Renal cortical epithelial cell (primary cell): Measurements from ENCODE around the gene MYO18A. TPM values are rescaled to one million over a fixed set of nuclear protein-coding genes. Genes with fewer than 3 reads are reported as not detected.
"Not testable (repeated sequence)": the region's sequence is repeated elsewhere in the genome, so short reads cannot be mapped to it uniquely, and the experiment has no call there.

Experiments used
- DNase-seq: peaks from one replicate; pipeline ENCODE4 v3.0.0-alpha.2; 2011; ENCODE audit warnings: low read depth
- total RNA-seq: library from RNA; depleted of rRNA; stranded (reverse); fragments of >200 nt; gene quantifications from 2 replicates; pipeline ENCODE4 v1.2.3, GENCODE V29; 2014

The MYO18A gene, protein sequence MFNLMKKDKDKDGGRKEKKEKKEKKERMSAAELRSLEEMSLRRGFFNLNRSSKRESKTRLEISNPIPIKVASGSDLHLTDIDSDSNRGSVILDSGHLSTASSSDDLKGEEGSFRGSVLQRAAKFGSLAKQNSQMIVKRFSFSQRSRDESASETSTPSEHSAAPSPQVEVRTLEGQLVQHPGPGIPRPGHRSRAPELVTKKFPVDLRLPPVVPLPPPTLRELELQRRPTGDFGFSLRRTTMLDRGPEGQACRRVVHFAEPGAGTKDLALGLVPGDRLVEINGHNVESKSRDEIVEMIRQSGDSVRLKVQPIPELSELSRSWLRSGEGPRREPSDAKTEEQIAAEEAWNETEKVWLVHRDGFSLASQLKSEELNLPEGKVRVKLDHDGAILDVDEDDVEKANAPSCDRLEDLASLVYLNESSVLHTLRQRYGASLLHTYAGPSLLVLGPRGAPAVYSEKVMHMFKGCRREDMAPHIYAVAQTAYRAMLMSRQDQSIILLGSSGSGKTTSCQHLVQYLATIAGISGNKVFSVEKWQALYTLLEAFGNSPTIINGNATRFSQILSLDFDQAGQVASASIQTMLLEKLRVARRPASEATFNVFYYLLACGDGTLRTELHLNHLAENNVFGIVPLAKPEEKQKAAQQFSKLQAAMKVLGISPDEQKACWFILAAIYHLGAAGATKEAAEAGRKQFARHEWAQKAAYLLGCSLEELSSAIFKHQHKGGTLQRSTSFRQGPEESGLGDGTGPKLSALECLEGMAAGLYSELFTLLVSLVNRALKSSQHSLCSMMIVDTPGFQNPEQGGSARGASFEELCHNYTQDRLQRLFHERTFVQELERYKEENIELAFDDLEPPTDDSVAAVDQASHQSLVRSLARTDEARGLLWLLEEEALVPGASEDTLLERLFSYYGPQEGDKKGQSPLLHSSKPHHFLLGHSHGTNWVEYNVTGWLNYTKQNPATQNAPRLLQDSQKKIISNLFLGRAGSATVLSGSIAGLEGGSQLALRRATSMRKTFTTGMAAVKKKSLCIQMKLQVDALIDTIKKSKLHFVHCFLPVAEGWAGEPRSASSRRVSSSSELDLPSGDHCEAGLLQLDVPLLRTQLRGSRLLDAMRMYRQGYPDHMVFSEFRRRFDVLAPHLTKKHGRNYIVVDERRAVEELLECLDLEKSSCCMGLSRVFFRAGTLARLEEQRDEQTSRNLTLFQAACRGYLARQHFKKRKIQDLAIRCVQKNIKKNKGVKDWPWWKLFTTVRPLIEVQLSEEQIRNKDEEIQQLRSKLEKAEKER (N-terminal part only)
- total RNA-seq: 25.4 and 65.5 TPM in 2 replicates

DNA sequence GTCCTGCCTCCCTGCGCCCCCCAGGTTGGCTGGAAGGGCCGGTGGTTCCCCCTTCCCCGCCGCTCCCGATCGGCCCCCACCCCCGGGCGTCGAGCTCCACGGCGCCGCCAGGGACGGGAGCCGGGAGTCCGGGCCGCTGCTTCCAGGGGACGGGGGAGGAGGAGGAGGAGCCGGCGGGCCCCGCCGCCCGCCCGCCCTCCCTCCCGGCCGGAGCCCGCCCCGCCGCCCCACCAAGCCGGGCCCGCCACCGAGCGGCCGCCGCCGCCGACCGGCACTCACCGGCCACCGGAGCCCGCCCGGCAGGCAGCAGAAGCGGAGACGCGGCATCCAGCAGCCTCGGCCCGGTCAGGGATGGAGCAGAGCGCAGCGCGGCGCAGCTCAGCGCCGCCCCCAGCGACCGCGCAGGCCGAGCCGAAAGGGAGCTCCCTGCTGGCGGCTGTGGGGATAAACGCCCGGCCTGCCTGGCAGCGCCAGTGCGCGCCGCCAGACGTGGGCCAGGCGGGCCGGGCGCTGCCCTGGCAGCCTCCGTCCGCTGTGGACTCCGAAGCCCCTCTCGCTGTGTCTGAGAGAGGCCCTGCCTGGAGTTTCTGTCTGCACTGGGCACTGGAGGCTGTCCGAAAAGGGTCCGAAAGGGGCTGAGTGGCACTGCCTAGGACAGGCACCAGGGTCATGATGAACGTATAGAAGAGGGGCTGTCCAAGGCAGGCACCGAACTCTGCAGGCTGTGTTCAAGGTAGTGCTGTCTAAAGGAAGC is at the start of gene MYO18A:
MYO18A (minus strand) TSS at position 365 of the 754 bp plus-strand sequence. CDS start 13,458 bp downstream, outside the sequence.
- peak; percentile 44 for DNase-seq

DNA sequence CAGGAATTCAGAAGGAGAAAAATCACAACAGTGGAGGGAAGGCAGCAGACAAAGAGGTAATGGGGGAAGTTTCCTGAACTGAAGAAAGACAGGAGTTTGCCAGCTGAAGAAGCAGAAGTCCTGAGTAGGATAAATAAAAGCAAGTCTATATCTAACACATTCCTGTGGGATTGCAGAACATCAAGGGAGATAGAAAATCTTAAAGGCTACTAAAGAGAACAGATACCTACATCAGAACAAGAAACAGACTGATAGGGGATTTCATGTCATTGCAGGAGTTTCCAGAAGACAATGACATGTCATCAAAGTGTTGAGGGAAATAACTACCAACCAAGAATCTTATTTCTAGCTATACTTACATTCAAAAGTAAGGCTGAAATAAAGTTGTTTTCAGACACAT is 45.2 kb upstream of the MYO18A start:
- no peak for DNase-seq

DNA sequence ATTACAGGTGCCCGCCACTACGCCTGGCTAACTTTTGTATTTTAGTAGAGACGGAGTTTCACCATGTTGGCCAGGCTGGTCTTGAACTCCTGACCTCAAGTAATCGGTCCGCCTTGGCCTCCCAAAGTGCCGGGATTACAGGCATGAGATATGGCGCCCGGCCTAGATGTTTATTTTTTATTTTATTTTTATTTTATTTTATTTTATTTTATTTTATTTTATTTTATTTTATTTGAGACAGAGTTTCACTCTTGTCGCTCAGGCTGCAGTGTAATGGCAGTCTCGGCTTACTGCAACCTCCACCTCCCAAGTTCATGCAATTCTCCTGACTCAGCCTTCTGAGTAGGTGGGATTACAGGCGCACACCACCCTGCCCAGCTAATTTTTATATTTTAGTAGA is 41.1 kb upstream of the MYO18A start:
- DNase-seq: not testable (repeated sequence)

DNA sequence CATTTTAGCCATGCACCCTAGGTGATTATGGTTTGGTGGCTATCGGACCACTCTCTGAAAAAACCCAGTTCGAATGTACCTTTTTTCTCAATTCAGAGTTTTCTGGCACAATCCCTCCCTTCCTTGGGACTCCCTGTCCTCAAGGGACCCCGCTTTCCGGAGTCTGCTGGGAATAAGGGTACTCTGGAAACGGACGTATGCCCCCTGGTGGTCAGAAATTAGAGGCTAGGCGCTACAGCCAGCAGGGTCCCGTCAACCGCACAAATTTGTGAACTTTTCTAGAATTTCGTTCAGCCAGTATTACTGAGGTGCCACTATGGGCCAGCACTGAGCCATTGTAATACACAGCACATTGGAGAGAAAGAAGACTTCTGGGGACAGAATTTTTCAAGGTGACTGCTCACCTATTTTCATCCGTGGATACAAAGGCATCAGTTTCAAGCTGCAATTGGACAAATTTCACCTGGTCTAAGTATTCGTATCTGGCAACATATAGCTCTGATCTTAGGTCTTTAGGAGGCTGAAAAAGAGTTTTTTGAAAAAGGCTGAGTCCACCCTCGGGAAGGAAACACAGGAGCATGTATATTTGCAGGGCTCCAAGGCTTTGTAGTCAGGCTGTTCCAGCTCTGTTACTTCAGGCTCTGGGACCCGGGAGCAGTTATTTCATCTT is 39.3 kb upstream of the MYO18A start:
- peak; percentile 75 for DNase-seq

DNA sequence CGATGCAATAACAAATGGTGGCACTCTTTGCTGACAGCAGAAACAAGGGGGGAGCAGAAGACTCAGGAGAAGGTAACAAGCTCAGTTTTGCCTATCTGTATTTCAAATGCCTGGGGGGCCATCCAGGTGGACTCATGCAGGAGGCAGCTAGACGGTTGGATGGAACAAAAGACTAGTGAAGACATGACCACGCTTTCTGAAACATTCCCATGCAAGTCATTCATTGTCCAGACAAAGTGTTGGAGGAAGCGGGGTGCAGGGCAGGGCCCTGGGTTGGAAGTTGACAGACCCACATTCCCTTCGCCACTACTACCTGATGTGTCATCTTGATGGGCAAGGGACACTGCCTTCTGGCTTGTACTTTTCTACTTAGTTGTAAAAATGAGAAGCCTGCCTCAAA is 36.7 kb upstream of the MYO18A start:
- no peak for DNase-seq

DNA sequence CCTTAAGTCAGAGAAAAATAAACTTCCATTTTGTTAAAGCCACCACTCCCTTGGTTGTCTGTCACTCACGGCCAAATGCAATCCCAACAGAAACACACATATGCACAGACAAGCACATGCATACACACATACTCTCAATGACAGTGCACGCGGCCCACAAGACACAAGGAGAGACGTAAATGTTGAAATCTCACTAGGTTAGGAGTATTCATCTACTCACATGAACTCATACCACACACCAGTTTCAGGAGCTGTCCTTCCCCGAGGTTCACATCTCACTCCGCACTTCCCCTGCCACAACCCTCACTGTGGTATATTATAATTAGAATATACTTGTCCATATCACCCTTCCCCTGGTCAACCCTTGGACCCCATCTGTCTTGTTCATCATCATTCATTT is 36.0 kb upstream of the MYO18A start:
- DNase-seq: no peak

DNA sequence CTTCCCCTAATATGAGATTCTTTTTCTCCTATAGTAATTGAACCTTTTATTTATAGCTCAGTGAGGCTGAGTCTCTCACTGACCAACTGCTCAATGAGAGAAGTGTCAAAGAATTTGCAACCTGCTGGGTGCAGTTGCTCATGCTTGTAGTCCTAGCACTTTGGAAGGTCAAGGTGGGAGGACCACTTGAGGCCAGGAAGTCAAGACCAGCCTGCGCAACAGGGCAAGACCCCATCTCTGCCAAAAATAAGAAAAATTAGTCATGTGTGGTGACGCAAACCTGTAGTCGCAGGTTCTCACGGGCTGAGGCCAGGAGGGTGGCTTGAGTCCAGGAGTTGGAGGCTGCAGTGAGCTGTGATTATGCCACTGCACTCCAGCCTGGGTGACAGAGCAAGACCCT is 35.5 kb upstream of the MYO18A start:
- peak; percentile 71 for DNase-seq

DNA sequence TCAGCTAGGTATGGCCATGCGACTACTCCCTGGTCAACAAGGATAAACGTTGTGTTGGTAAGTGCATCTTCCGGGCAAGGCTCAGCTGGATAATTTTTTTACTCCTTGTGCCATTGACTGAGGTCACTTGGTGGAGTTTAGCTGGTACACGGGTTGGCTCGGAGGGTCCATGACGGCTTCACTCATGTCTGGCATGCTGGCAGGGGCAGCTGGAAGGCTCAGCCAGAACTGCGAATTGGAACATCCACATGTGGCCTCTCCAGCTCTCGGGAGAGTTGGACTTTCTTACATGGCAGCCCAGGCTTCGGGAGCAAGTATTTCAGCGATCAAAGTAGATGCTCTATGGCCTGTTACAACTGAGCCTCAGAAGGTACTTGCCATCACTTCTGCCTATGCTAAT is 35.0 kb upstream of the MYO18A start:
- no peak for DNase-seq

DNA sequence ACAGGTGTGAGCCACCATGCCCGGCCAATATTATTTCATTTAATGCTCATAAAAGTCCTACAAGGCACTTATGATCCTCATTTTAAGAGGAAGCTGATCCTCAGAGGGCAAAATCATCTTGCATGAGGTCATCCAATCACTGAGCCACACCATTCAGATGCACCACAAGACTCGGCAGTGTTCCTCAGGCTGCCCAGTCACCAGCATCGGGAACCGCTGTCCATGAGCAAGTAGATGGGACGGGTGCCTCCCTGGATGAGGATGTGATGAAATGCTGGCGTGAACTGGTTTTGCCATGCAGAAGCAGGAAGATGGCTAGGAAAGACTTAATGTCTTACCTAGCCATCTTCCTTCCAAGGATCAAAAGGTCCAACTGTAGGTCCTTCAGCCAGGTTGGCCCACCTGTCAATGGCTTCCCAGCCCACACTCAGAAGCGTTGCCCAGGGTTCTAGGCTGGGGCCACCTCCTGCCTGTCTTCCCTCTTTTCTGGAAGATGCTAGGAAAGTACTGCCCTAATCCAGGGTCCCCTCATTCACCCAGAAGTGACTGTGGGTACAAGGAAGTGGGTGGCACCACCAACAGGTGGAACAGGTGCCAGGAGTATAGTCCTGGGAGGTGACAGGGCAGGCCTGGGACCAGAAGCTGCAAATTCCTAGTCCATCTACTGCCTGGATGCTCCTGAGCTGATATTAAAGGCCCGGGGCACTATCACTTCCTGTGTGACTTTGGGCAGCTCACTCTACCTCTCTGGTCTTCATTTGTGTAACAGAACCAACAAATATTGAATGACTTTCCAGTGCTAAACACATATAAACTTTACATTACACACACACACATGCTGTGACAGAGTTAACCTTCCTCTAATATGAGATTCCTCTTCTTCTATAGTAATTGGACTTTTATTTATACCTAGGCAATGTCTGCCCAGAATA is 34.3 kb upstream of the MYO18A start:
- no peak for DNase-seq

DNA sequence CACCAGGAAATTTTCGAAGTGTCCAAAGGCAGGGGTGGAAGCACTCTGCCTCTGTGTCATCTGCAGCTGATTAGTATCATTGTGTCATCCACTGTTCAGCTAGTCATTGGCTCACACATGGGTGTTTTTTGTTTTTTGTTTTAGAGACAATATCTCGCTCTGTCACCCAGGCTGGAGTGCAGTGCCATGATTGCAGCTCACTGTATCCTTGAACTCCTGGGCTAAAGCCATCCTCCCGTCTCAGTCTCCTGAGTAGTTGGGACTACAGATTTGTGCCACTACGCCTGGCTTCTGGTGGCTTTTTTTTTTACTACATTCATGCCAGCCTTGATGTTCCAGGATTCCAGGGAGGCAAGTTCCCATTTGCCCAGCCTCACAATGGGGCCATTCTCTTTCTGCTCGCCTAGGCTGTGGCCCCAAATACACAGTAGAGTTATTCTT is 32.5 kb upstream of the MYO18A start:
- no peak for DNase-seq

DNA sequence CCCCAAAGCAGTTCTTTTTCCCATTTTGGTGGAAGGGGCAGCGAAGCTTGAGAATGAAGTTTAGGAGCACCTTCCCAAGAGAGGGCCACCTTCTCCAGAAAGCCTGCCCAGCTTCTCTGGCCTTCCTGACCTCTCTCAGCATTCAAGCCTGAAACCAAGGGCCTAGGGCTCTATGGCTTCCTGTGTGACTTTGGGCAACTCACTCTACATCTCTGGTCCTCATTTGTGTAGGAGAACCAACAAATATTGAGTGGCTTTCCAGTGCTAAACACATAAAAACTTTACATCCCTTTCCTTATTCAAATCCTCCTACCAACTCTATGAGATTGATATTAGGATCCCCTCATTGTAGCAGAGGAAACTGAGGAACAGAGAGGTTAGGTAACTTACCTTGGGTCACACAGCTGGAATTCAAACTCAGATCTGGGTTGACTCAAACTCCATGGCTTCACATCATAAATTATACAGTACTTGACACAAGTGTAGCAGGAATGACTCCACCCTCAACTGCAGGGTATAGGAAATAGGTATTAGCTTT is 32.0 kb upstream of the MYO18A start:
- no peak for DNase-seq

DNA sequence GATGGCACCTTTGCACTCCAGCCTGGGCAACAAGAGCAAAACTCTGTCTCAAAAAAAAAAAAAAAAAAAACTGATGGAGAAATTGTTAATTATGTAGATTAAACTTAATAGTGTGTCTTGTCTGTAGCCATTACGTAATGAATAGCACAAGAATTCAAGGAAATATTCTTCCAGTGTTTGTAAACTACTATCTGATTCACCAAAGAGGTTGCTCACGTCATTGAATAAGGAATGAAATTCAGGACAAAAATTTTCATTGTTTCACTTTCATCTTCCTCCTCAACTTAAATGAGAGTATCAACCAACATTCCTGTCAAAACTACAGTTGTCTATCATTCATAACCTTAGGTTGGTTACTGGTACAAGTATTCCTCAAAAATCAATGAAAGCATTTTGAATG is 30.7 kb upstream of the MYO18A start:
- peak; percentile 15 for DNase-seq

DNA sequence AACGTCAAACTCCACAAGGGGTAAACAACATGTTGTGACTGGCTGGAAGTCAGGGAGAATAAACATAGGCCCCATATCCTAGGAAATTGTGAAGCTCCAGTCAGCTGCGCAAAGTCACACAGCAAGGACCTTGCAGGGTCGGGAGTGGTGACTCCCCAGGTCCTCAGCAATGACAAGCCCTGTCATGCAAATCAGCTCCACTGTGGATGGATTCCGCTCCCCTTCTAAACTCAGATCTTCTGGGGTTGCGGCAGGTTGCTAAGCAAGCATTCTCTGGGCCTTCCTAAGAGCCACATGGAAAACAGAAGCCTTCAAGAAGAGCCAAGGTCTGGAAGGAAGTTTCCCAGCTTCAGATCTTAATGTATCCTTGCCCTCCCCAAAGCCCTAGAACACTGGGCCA is 28.9 kb upstream of the MYO18A start:
- no peak for DNase-seq

DNA sequence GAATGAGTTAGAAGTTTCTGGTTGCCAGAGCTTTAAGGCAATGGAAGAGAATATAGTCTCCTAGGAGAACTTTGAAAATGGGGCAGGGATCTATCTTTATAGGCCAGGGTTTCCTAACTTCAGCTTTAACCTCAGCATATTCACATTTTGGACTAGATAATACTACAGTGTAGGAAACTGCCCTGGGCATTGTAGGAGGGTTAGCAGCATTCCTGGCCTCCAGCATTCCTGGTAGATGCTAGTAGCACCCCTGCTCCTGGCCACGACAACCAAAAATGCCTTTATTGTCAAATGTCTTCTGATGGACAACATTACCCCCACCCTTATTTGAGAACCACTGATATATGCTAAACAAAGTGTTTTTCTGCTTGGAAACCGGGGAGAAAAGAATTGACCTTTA is 27.8 kb upstream of the MYO18A start:
- no peak for DNase-seq

DNA sequence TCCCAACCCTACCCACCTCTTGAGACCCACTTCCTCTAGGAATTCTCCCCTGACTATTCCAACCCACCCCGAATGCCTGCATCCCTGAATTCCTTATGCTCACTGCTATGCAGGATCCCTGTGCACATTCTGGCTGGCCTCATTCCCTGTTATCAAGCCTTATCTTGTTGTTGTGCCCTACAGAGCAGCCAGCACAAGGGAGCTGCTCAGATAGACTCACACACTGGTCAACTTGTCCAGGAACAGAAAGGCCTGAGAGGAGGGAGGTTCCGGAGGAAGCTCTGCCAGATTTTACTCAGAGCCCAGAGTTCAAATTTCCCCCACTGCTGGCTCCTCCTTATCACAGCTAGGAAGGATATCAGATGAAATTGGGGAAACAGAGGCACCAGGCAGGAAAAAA is 24.8 kb upstream of the MYO18A start:
- no peak for DNase-seq

DNA sequence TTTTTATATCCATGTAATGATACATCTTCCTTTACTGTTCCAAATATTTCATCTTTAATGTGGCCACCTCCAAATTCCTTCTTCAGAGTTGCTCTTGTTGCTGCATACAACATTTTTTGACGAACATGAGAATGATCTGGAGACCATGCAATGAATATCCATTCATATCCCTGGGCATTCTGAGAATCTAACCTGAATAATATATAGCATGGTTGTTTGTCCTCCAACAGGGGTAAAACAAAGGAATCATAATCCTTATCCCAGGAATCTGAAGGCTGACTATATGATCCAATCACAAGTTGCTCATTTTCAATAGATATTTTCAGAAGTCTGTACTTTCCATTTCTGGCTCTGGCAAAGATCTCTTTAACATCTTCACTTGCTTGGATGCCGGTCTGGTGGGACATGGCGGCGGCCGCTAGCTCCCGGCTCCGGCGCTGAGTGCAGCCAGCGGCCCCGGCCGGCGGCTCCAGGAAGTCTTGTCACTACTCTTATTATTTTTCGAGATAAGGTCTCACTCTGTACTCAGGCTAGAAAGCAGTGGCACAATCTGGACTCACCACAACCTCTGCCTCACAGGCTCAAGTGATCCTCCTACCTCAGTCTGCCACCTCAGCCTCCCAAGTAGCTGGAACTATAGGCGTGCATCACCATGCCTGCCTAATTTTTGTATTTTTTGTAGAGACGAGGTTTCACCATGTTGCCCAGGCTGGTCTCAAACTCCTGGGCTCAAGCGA is 24.0 kb upstream of the MYO18A start:
- DNase-seq: not testable (repeated sequence)

DNA sequence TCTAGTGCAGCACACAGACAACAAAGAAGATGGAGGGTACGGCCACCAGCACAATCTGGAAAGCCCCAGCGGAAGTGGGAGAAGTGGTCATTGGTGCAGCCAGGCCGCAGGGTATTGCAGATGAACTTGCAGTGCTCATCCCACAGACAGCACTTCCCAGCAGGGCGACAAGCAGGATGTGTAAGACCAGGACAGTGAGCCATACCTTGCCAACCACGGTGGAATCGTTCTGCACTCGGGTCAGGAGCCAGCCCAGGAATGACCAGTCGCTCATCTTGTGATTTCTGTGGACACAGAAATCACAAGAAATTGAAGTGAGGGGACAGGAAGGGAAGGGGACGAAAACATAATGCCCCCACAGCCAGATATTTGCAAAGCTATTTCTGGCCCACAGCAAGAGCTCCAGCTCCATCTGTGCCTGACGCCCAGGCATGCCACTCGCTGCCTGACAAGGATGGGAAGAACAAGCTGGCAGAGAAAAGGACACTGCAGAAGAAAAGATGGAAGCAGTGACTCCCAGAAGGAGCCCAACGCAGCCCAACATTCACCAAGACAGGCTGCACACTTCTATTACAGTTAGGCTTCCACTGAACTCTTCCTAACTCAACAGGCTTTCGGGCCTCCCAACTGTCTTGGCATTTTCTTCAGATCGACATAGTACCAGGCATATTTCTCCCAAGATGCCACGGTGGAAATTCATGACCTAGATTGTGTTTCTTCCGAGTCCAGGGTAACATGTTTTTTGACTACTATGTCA is 17.5 kb upstream of the MYO18A start:
- no peak for DNase-seq
